Kidney (tissue), 14 donors: ENCODE results near the gene TSSK3. TPM values are rescaled to one million over a fixed set of nuclear protein-coding genes. Genes with fewer than 3 reads are reported as not detected.

Experiments
- DNase-seq, 5 donors: peaks; one replicate each; pipeline ENCODE4 v3.0.0-alpha.2; 2013 to 2020
- FAIRE-seq: peaks from 2 replicates; lab custom pipeline; 2012; peaks lifted over from hg19 to GRCh38; lab: Jason Lieb, UNC
- H3K27ac ChIP-seq, 2 donors: one replicate each; pipeline ENCODE4 v1.7.0; 2013; ENCODE audit warnings: low read depth in 2 of 2, low read length in 2 of 2, inconsistent platforms in 1 of 2
- H3K27me3 ChIP-seq: one replicate; pipeline ENCODE4 v1.7.1; 2013; ENCODE audit warnings: low read length, inconsistent platforms; ENCODE audit not compliant: control insufficient read depth, insufficient read depth
- H3K36me3 ChIP-seq, 3 donors: one replicate each; pipeline versions ENCODE4 v1.7.0 to v1.7.1; 2013; ENCODE audit warnings: low read length in 3 of 3, control low read depth in 1 of 3, inconsistent platforms in 1 of 3; ENCODE audit not compliant: insufficient read depth in 3 of 3, control insufficient read depth in 2 of 3
- H3K4me1 ChIP-seq, 3 donors: one replicate each; pipeline versions ENCODE4 v1.7.0 to v1.7.1; 2013; ENCODE audit warnings: low read length in 3 of 3, inconsistent platforms in 1 of 3, low read depth in 1 of 3; ENCODE audit not compliant: control insufficient read depth in 2 of 3, insufficient read depth in 2 of 3
- H3K4me3 ChIP-seq, 3 donors: one replicate each; pipeline versions ENCODE4 v1.7.0 to v1.8.1; 2013; ENCODE audit warnings: low read length in 3 of 3, control low read depth in 1 of 3, inconsistent platforms in 1 of 3
- H3K9ac ChIP-seq, 3 donors: one replicate each; pipeline versions ENCODE4 v1.7.0 to v1.7.1; 2013; ENCODE audit warnings: low read length in 3 of 3, control low read depth in 1 of 3, inconsistent platforms in 1 of 3
- H3K9me3 ChIP-seq, 3 donors: one replicate each; pipeline versions ENCODE4 v1.7.0 to v1.7.1; 2013; ENCODE audit warnings: low read length in 3 of 3, control low read depth in 1 of 3, inconsistent platforms in 1 of 3; ENCODE audit not compliant: control insufficient read depth in 2 of 3, insufficient read depth in 1 of 3
- CTCF ChIP-seq: IDR thresholded peaks from 3 replicates; pipeline ENCODE4 v1.5.1; 2012; ENCODE audit warnings: mild to moderate bottlenecking, moderate library complexity, borderline replicate concordance; ENCODE audit not compliant: insufficient read depth; ENCODE audit errors: extremely low read depth
- intact Hi-C: fragments of 100-400 bp; cut with DNase I; formaldehyde crosslinking; loops from one replicate; pipeline ENCODE4 v1.11.1; 2022
- polyA plus RNA-seq: library from polyadenylated mRNA; stranded (reverse); fragments of 350-450 nt; fragmentation: Illumina TruSeq; extraction: RNeasy Lipid Tissue Mini Kit (QIAGEN cat#74804); gene quantifications from one replicate; pipeline ENCODE4 v1.2.3, GENCODE V29; 2014; ENCODE audit warnings: low read depth, low replicate concordance; ENCODE audit not compliant: insufficient read depth
- total RNA-seq: library from RNA; stranded (reverse); fragmentation: NEBNext Ultra II Directional; extraction: Animal tissue kit (Norgen Biotek cat#: 25700); gene quantifications from one replicate; pipeline ENCODE4 v1.2.1, GENCODE V29; 2021
- donor health status: control.
- donor health status: control.
- donor health status: control.
- donor health status: control.
- donor health status: control.
- donor health status: DM: yes; HTN: yes; CAD: no.
- donor health status: Normal renal cell carcinoma (clear cell type).

Gene TSSK3
- total and polyA plus RNA-seq, 2 donors from 2014 or later: 4.3 TPM; not detected in 1

- H3K36me3 ChIP-seq: peaks cover 0 to 5% (median 2%) of the 10 kb centered on the region in 3 donors
- no peak overlapping the region for H3K9ac ChIP-seq
- intact Hi-C loops: no loop called here
- peak in 1 of 5 donors; percentile 60 for DNase-seq
- H3K9me3 ChIP-seq: no peaks in the 10 kb centered on the region
- H3K27ac ChIP-seq: no peak overlapping the region
- peaks cover 0 to 12% (median 0%) of the 10 kb centered on the region in 3 donors for H3K4me1 ChIP-seq
- H3K27me3 ChIP-seq: no peaks in the 10 kb centered on the region
- TF ChIP-seq CTCF: no peak
- FAIRE-seq: no peak
- no peak overlapping the region for H3K4me3 ChIP-seq
Measured at GRCh38 chr1:32336963-32337675, 25.2 kb upstream of the TSSK3 start.

- intact Hi-C loops: no loop called here
- H3K27me3 ChIP-seq: no peaks in the 10 kb centered on the region
- no peak overlapping the region for H3K4me3 ChIP-seq
- TF ChIP-seq CTCF: no peak
- FAIRE-seq (no peak), DNase-seq (no peak)
- H3K36me3 ChIP-seq: no peaks in the 10 kb centered on the region
- H3K9me3 ChIP-seq: no peaks in the 10 kb centered on the region
- peaks cover 0 to 12% (median 0%) of the 10 kb centered on the region in 3 donors for H3K4me1 ChIP-seq
- H3K9ac ChIP-seq: no peak overlapping the region
- H3K27ac ChIP-seq: no peak overlapping the region
Measured at GRCh38 chr1:32337855-32338636, 24.3 kb upstream of the TSSK3 start.

GRCh38 chr1:32338637-32339145, 23.6 kb upstream of the TSSK3 start:
- FAIRE-seq (no peak), DNase-seq (no peak)
- H3K9ac ChIP-seq: no peak overlapping the region
- H3K4me1 ChIP-seq: peaks cover 0 to 12% (median 0%) of the 10 kb centered on the region in 3 donors
- intact Hi-C loops: no loop called here
- H3K36me3 ChIP-seq: no peaks in the 10 kb centered on the region
- TF ChIP-seq CTCF: no peak
- no peaks in the 10 kb centered on the region for H3K9me3 ChIP-seq
- H3K4me3 ChIP-seq: no peak overlapping the region
- H3K27ac ChIP-seq: no peak overlapping the region
- no peaks in the 10 kb centered on the region for H3K27me3 ChIP-seq
